H1 (cell line): ENCODE data around the gene CDIPT.

Source experiments
- BRCA1 ChIP-seq: IDR thresholded peaks from 2 replicates; pipeline ENCODE4 v1.6.1; 2012; ENCODE audit warnings: low read depth, low read length, improper control_type of control experiment
- CHD2 ChIP-seq: IDR thresholded peaks from 2 replicates; pipeline ENCODE4 v1.6.1; 2012; ENCODE audit warnings: low read length, improper control_type of control experiment
- EGR1 ChIP-seq: IDR thresholded peaks from 2 replicates; pipeline ENCODE4 v1.6.1; 2011; ENCODE audit warnings: low read depth, low read length, borderline replicate concordance
- EP300 ChIP-seq, 2 experiments: IDR thresholded peaks; 1 replicate in 1 of 2; 2 replicates in 1 of 2; pipeline ENCODE4 v1.6.1; 2011 to 2012; ENCODE audit warnings: low read depth in 2 of 2, low read length in 2 of 2, mild to moderate bottlenecking in 2 of 2, borderline replicate concordance in 1 of 2, inconsistent platforms in 1 of 2, moderate library complexity in 1 of 2
- EZH2 ChIP-seq: fragments of 200-600 bp; sonication (generic); IDR thresholded peaks from 2 replicates; pipeline ENCODE4 v1.7.1; 2012; ENCODE audit warnings: low read depth, mild to moderate bottlenecking, moderate library complexity, low read length, inconsistent platforms; ENCODE audit not compliant: severe bottlenecking
- GABPA ChIP-seq: IDR thresholded peaks from 2 replicates; pipeline ENCODE4 v1.6.1; 2011; ENCODE audit warnings: mild to moderate bottlenecking, low read length, moderate library complexity, borderline replicate concordance; ENCODE audit not compliant: insufficient read depth
- HDAC2 ChIP-seq, 2 experiments: fragments of 300-600 bp in 1 of 2; sonication (generic) in 1 of 2; IDR thresholded peaks; 2 replicates each; pipeline ENCODE4 v1.6.1; 2011 to 2012; ENCODE audit warnings: low read depth in 2 of 2, low read length in 2 of 2, mild to moderate bottlenecking in 2 of 2, moderate library complexity in 2 of 2, borderline replicate concordance in 1 of 2, inconsistent platforms in 1 of 2
- PHF8 ChIP-seq: fragments of 200-600 bp; sonication (generic); conservative IDR thresholded peaks from 2 replicates; pipeline ENCODE4 v1.7.1; 2012; ENCODE audit warnings: low read depth, mild to moderate bottlenecking, inconsistent platforms, low read length, moderate library complexity
- POLR2A ChIP-seq, 2 experiments: IDR thresholded peaks; 1 replicate in 1 of 2; 2 replicates in 1 of 2; pipeline ENCODE4 v1.6.1; 2011; ENCODE audit warnings: low read depth in 2 of 2, low read length in 2 of 2, mild to moderate bottlenecking in 2 of 2; ENCODE audit errors: control extremely low read depth in 1 of 2
- POLR2AphosphoS5 ChIP-seq: IDR thresholded peaks from 2 replicates; pipeline ENCODE4 v1.6.1; 2011; ENCODE audit warnings: low read depth, low read length
- RFX5 ChIP-seq: IDR thresholded peaks from 2 replicates; pipeline ENCODE4 v1.6.1; 2011; ENCODE audit warnings: low read depth, low read length, improper control_type of control experiment, borderline replicate concordance
- TAF1 ChIP-seq: IDR thresholded peaks from 2 replicates; pipeline ENCODE4 v1.6.1; 2011; ENCODE audit warnings: mild to moderate bottlenecking, low read depth, low read length
- ZNF274 ChIP-seq: IDR thresholded peaks from 2 replicates; pipeline ENCODE4 v1.7.0; 2012; ENCODE audit warnings: low read length, borderline replicate concordance; ENCODE audit errors: extremely low read depth
- TF ChIP-seq, protein P1 (sequence below), 3 experiments: IDR thresholded peaks; 1 replicate in 2 of 3; 2 replicates in 1 of 3; pipeline versions ENCODE4 v1.5.1 to v1.6.1; 2011; ENCODE audit warnings: low read length in 3 of 3, mild to moderate bottlenecking in 3 of 3, inconsistent platforms in 2 of 3, low read depth in 1 of 3, moderate library complexity in 1 of 3; ENCODE audit not compliant: insufficient read depth in 1 of 3; ENCODE audit errors: control extremely low read depth in 1 of 3

DNA sequence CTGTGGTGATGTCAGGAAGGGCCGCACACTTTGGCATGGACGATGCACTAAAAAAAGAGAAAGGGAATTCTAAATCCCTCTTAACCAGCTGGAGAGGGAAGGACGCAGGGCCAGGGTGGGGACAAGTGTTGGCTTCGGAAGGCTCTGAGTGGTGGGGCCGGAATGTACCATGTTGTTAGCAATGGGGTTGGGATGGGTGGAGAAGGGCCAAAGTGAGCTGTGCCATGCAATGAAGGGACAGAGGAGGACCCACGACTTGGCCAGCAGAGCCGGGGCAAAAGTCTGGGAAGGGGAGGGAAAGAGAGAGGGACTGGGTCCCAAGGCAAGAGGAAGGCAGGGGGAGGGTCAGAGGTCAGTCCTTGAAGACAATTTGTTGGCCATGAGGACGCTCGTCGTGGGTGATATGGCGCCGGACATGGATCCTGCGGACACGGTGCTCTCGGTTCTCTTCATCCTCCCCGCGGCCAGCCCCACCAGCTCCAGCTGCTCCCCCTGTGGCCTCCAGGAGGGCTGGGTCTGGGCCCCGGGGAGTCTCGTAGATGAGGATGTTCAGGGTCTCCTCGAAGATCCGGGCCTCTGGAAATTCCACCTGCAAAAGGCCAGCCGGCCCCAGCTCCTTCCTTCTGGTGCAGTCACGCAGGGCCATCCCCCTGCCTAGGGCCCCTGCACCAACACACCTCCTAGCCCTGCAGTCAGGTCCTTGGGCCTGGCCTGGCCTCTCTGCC is 43.7 kb upstream of the CDIPT start:
- TF ChIP-seq, protein P1, sequence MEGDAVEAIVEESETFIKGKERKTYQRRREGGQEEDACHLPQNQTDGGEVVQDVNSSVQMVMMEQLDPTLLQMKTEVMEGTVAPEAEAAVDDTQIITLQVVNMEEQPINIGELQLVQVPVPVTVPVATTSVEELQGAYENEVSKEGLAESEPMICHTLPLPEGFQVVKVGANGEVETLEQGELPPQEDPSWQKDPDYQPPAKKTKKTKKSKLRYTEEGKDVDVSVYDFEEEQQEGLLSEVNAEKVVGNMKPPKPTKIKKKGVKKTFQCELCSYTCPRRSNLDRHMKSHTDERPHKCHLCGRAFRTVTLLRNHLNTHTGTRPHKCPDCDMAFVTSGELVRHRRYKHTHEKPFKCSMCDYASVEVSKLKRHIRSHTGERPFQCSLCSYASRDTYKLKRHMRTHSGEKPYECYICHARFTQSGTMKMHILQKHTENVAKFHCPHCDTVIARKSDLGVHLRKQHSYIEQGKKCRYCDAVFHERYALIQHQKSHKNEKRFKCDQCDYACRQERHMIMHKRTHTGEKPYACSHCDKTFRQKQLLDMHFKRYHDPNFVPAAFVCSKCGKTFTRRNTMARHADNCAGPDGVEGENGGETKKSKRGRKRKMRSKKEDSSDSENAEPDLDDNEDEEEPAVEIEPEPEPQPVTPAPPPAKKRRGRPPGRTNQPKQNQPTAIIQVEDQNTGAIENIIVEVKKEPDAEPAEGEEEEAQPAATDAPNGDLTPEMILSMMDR (IDR thresholded peaks at IDR 0.05; ENCODE audit: control extremely low read depth in 1 of 3, insufficient read depth in 1 of 3, low read depth in 1 of 3, low read length in 3 of 3), result no peak
- TF ChIP-seq GABPA, result no peak
- no peak for TF ChIP-seq EP300 (IDR thresholded peaks at IDR 0.05; ENCODE audit: borderline replicate concordance in 1 of 2, low read depth in 2 of 2, low read length in 2 of 2)
- TF ChIP-seq EGR1, result no peak
- TF ChIP-seq EZH2, result no peak
- no peak for TF ChIP-seq POLR2A (IDR thresholded peaks at IDR 0.05; ENCODE audit: control extremely low read depth in 1 of 2, low read depth in 2 of 2, low read length in 2 of 2)
- no peak for TF ChIP-seq BRCA1
- TF ChIP-seq HDAC2 (IDR thresholded peaks at IDR 0.05; ENCODE audit: borderline replicate concordance in 1 of 2, low read depth in 2 of 2, low read length in 2 of 2), result no peak
- no peak for TF ChIP-seq PHF8
- TF ChIP-seq ZNF274, result no peak
- TF ChIP-seq TAF1, result no peak
- TF ChIP-seq POLR2AphosphoS5, result no peak
- no peak for TF ChIP-seq CHD2
- TF ChIP-seq RFX5, result no peak
